Parathyroid adenoma (tissue), 2 donors: ENCODE measurements around the gene DEF6.

Experiments
- H2AFZ ChIP-seq: fragments of 300-600 bp; sonication (generic); one replicate; pipeline ENCODE4 v1.7.0; 2017; ENCODE audit warnings: antibody characterized with exemption, mild to moderate bottlenecking
- H3K27ac ChIP-seq: fragments of 300-600 bp; sonication (generic); one replicate; pipeline ENCODE4 v1.7.0; 2017
- H3K27me3 ChIP-seq: fragments of 300-600 bp; sonication (generic); one replicate; pipeline ENCODE4 v1.7.0; 2017; ENCODE audit warnings: low read length; ENCODE audit not compliant: control insufficient read depth, insufficient read depth
- H3K36me3 ChIP-seq: fragments of 300-600 bp; sonication (generic); one replicate; pipeline ENCODE4 v1.7.0; 2017; ENCODE audit warnings: low read length; ENCODE audit not compliant: control insufficient read depth, insufficient read depth
- H3K4me1 ChIP-seq: fragments of 300-600 bp; sonication (generic); one replicate; pipeline ENCODE4 v1.7.0; 2017; ENCODE audit warnings: control low read depth
- H3K4me2 ChIP-seq: fragments of 300-600 bp; sonication (generic); one replicate; pipeline ENCODE4 v1.7.0; 2017; ENCODE audit warnings: low read length
- H3K4me3 ChIP-seq: fragments of 300-600 bp; sonication (generic); one replicate; pipeline ENCODE4 v1.7.0; 2017; ENCODE audit warnings: low read depth, low read length
- H3K79me2 ChIP-seq: fragments of 300-600 bp; sonication (generic); one replicate; pipeline ENCODE4 v1.7.0; 2017; ENCODE audit warnings: control low read depth
- H3K9ac ChIP-seq: fragments of 300-600 bp; sonication (generic); one replicate; pipeline ENCODE4 v1.7.0; 2017; ENCODE audit warnings: mild to moderate bottlenecking
- H3K9me3 ChIP-seq: fragments of 300-600 bp; sonication (generic); one replicate; pipeline ENCODE4 v1.7.0; 2017; ENCODE audit warnings: low read length; ENCODE audit not compliant: control insufficient read depth
- TF ChIP-seq, protein P1 (sequence below): fragments of 300-600 bp; sonication (generic); IDR thresholded peaks from one replicate; pipeline ENCODE4 v1.7.0; 2017; ENCODE audit warnings: antibody characterized with exemption, mild to moderate bottlenecking
- donor health status: primary hyperparathyroidism.

The DEF6 gene

DNA sequence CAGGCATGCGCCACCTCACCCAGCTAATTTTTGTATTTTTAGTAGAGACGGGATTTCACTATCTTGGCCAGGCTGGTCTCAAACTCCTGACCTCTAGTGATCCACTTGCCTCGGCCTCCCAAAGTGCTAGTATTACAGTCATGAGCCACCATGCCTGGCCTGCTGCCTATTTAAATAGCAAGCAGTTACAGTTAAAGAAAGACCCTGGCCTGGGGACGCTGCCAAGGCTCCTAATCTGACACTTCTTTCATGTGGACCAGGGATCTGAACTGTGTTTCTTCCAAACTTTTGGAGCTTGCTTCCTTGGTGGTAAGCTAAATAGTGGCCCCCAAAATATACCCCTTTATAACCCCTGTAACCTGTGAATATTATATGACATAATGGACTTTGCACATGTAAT lies 60.1 kb downstream of the DEF6 start:
- Histone ChIP-seq H3K36me3 (no peaks in the 10 kb centered on the region), H3K4me1 (peaks cover 33% of the 10 kb centered on the region), H3K4me3 (no peak overlapping the region)

DNA sequence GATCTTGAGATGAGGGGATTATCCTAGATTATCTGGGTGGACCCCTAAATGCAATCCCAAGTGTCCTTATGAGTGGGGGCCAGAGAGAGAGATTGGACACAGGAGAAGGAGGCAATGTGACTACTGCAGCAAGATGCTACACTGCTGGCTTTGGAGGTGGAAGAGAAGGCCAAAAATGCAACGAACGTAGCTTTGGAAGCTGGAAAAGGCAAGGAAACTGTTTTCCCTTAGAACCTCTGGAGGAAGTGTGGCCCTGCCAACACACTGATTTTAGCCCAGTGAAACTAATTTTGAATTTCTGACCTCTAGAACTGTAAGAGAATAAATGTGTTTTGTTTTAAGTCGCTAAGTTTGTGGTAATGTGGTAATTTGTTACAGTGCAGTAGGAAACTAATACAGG lies 60.5 kb downstream of the DEF6 start:
- TF ChIP-seq, protein P1, sequence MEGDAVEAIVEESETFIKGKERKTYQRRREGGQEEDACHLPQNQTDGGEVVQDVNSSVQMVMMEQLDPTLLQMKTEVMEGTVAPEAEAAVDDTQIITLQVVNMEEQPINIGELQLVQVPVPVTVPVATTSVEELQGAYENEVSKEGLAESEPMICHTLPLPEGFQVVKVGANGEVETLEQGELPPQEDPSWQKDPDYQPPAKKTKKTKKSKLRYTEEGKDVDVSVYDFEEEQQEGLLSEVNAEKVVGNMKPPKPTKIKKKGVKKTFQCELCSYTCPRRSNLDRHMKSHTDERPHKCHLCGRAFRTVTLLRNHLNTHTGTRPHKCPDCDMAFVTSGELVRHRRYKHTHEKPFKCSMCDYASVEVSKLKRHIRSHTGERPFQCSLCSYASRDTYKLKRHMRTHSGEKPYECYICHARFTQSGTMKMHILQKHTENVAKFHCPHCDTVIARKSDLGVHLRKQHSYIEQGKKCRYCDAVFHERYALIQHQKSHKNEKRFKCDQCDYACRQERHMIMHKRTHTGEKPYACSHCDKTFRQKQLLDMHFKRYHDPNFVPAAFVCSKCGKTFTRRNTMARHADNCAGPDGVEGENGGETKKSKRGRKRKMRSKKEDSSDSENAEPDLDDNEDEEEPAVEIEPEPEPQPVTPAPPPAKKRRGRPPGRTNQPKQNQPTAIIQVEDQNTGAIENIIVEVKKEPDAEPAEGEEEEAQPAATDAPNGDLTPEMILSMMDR: no peak
- Histone ChIP-seq H3K79me2 (peaks cover 37% of the 10 kb centered on the region), H3K4me2 (no peak overlapping the region), H3K9ac (no peak overlapping the region), H3K4me3 (no peak overlapping the region), H2AFZ (no peak overlapping the region), H3K36me3 (no peaks in the 10 kb centered on the region), H3K27ac (no peak overlapping the region), H3K27me3 (no peaks in the 10 kb centered on the region), H3K9me3 (no peaks in the 10 kb centered on the region), H3K4me1 (peaks cover 33% of the 10 kb centered on the region)

More for the DNA sequence above, 60.1 kb downstream of the DEF6 start:
- Histone ChIP-seq H2AFZ (no peak overlapping the region), H3K9me3 (no peaks in the 10 kb centered on the region), H3K4me2 (no peak overlapping the region), H3K27me3 (no peaks in the 10 kb centered on the region), H3K9ac (no peak overlapping the region), H3K27ac (no peak overlapping the region), H3K79me2 (peaks cover 42% of the 10 kb centered on the region)
- TF ChIP-seq, protein P1: no peak

DNA sequence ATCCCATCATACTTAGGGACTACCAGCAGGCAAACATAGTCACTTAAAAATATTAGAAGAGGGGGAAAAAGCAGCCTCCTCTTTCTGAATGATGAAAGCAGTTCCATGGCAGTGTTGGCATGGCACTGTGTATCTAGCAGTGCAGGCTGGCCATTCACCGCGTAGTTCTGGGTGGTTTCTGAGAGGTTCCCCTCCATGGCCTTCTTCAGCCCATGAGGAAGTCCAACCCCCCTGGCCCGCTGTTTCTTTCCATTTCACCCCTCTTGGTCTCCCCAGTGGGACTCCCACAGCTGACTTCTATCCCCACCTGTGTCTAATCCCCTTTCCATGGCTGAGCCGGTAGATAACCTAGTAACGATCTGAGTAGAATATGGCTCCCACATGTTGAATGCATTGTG lies 61.7 kb downstream of the DEF6 start:
- Histone ChIP-seq H3K36me3 (no peaks in the 10 kb centered on the region), H3K4me3 (peak overlapping the region; percentile 14), H3K9ac (no peak overlapping the region), H3K9me3 (no peaks in the 10 kb centered on the region), H3K4me2 (no peak overlapping the region), H3K79me2 (peaks cover 36% of the 10 kb centered on the region), H3K27ac (peak overlapping the region; percentile 52), H2AFZ (no peak overlapping the region), H3K27me3 (no peaks in the 10 kb centered on the region), H3K4me1 (peaks cover 33% of the 10 kb centered on the region)
- TF ChIP-seq, protein P1: no peak

DNA sequence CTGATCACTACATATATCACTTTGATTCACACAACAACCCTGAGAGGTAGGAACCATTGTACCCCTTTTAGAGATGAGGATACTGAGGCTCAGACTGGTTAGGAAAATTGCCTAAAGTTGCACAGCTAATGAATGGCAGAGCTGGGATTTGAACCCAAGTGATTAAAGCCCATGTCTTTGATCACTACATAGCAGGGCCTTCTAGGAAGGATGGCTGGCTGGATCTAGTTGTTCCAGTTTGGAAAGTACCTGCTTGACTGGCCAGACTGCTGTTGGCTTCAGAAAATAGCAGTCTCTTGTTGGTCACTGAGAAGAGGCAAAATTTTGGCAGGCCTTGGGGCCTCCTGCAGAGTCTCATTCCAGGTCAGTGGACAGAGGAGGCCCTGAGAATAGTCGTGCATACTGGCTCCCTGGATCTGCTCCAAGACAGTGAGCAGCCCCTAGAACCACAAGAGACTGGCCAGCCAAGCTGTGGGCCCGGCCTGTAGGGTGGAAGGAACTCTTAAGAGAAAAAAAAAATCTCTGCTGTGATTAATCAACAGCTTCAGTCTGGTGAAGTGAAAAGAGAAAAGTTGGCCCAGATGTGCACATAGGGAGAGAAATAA lies 62.2 kb downstream of the DEF6 start:
- TF ChIP-seq, protein P1: no peak
- peak overlapping the region; percentile 14 for H3K4me3 ChIP-seq
- no peaks in the 10 kb centered on the region for H3K9me3 ChIP-seq
- H3K27ac ChIP-seq: peak overlapping the region; percentile 52
- H2AFZ ChIP-seq: no peak overlapping the region
- no peaks in the 10 kb centered on the region for H3K36me3 ChIP-seq
- H3K4me2 ChIP-seq: no peak overlapping the region
- peaks cover 34% of the 10 kb centered on the region for H3K79me2 ChIP-seq
- H3K4me1 ChIP-seq: peaks cover 33% of the 10 kb centered on the region
- H3K9ac ChIP-seq: no peak overlapping the region
- H3K27me3 ChIP-seq: no peaks in the 10 kb centered on the region
